ENCODE data around the gene ZNRF3.

DNA sequence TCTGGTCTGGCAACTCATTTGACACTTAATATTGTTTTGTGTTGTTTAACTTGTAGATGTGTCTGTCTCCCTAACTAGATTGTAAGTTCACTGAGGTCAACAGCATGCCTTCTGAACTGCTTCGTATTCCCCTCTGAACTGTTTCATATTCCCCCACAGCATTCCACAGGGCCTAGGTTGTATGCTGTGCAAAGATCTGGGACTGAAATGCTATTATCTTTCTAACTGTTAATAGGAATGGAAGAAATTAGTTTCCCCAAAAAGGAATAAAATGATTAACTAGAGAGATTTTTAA is 38.2 kb downstream of the ZNRF3 start:
- TF ChIP-seq, protein P1, sequence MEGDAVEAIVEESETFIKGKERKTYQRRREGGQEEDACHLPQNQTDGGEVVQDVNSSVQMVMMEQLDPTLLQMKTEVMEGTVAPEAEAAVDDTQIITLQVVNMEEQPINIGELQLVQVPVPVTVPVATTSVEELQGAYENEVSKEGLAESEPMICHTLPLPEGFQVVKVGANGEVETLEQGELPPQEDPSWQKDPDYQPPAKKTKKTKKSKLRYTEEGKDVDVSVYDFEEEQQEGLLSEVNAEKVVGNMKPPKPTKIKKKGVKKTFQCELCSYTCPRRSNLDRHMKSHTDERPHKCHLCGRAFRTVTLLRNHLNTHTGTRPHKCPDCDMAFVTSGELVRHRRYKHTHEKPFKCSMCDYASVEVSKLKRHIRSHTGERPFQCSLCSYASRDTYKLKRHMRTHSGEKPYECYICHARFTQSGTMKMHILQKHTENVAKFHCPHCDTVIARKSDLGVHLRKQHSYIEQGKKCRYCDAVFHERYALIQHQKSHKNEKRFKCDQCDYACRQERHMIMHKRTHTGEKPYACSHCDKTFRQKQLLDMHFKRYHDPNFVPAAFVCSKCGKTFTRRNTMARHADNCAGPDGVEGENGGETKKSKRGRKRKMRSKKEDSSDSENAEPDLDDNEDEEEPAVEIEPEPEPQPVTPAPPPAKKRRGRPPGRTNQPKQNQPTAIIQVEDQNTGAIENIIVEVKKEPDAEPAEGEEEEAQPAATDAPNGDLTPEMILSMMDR (IDR thresholded peaks at IDR 0.05) = no peak
- TF ChIP-seq POLR2A (IDR thresholded peaks at IDR 0.05) = no peak
